Ishikawa (cell line): Measurements from ENCODE around the gene SUSD6.
A peak's percentile ranks its signal among the peaks of the same experiment; 100 is the strongest.

Experiments
- CEBPB ChIP-seq: IDR thresholded peaks from 2 replicates; pipeline ENCODE4 v1.6.1; 2012
- CREB1 ChIP-seq: IDR thresholded peaks from 2 replicates; pipeline ENCODE4 v1.6.1; 2012; ENCODE audit warnings: low read depth
- EGR1 ChIP-seq: IDR thresholded peaks from 2 replicates; pipeline ENCODE4 v1.6.1; 2012
- EP300 ChIP-seq: IDR thresholded peaks from 2 replicates; pipeline ENCODE4 v1.6.1; 2012; ENCODE audit warnings: borderline replicate concordance
- FOXM1 ChIP-seq: IDR thresholded peaks from 2 replicates; pipeline ENCODE4 v1.6.1; 2012; ENCODE audit warnings: low read depth, borderline replicate concordance
- NFIC ChIP-seq: IDR thresholded peaks from 2 replicates; pipeline ENCODE4 v1.6.1; 2012
- RAD21 ChIP-seq: IDR thresholded peaks from 2 replicates; pipeline ENCODE4 v1.6.1; 2012; ENCODE audit warnings: low read depth
- TAF1 ChIP-seq: IDR thresholded peaks from 2 replicates; pipeline ENCODE4 v1.6.1; 2012; ENCODE audit warnings: low read depth, mild to moderate bottlenecking
- TCF12 ChIP-seq: IDR thresholded peaks from 2 replicates; pipeline ENCODE4 v1.6.1; 2012; ENCODE audit warnings: low read depth
- TEAD4 ChIP-seq: IDR thresholded peaks from 2 replicates; pipeline ENCODE4 v1.6.1; 2012
- YY1 ChIP-seq: IDR thresholded peaks from 2 replicates; pipeline ENCODE4 v1.6.1; 2012; ENCODE audit warnings: low read depth
- ZBTB7A ChIP-seq: IDR thresholded peaks from 2 replicates; pipeline ENCODE4 v1.6.1; 2012; ENCODE audit warnings: low read depth
- TF ChIP-seq, protein P1 (sequence below): IDR thresholded peaks from 2 replicates; pipeline ENCODE4 v1.6.1; 2012
- TF ChIP-seq, protein P2 (sequence below): IDR thresholded peaks from 2 replicates; pipeline ENCODE4 v1.6.1; 2012
- TF ChIP-seq, protein P3 (sequence below): IDR thresholded peaks from 2 replicates; pipeline ENCODE4 v1.6.1; 2012; ENCODE audit warnings: low read depth, mild to moderate bottlenecking

SUSD6 gene

DNA sequence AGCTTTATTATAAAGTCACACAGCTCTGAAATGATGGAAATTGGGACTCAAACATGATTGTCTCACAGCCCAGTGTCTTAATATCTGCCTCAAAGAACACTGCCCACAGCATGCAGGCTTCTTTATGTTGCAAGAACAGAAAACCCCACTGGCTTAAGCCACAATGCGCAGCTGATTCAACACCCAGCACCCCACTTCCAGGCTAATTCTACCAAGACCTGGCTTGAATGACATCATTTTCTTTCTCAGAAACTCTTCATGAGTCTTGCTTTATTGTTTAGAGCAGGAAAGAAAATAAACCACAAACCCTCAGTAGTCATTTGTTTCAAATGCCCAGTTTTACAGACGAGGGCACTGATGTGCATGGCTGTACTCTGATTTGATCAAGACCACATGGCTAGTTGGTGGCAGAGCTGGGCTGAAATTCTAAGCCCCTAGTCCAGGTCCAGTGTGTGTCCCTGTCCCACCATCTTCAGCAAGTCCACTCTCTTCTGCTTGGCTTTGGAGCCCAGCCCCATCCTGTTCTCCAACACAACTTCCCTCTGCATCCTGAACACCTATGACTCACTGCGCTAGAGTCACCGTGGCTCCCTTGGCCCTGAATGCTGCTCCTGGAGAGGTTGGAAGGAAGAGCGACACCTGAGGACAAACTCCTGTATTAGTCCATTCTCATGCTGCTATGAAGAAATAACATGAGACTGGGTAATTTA is 105.2 kb downstream of the SUSD6 start:
- TF ChIP-seq CEBPB: no peak
- no peak for TF ChIP-seq CREB1
- no peak for TF ChIP-seq EGR1
- TF ChIP-seq YY1: no peak
- no peak for TF ChIP-seq ZBTB7A
- no peak for TF ChIP-seq TAF1
- TF ChIP-seq FOXM1: no peak
- no peak for TF ChIP-seq TCF12
- TF ChIP-seq EP300: no peak
- TF ChIP-seq, protein P1, sequence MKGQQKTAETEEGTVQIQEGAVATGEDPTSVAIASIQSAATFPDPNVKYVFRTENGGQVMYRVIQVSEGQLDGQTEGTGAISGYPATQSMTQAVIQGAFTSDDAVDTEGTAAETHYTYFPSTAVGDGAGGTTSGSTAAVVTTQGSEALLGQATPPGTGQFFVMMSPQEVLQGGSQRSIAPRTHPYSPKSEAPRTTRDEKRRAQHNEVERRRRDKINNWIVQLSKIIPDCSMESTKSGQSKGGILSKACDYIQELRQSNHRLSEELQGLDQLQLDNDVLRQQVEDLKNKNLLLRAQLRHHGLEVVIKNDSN: no peak
- TF ChIP-seq, protein P2, sequence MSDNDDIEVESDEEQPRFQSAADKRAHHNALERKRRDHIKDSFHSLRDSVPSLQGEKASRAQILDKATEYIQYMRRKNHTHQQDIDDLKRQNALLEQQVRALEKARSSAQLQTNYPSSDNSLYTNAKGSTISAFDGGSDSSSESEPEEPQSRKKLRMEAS: no peak
- no peak for TF ChIP-seq TEAD4
- TF ChIP-seq RAD21: no peak
- TF ChIP-seq NFIC: no peak
- TF ChIP-seq, protein P3, sequence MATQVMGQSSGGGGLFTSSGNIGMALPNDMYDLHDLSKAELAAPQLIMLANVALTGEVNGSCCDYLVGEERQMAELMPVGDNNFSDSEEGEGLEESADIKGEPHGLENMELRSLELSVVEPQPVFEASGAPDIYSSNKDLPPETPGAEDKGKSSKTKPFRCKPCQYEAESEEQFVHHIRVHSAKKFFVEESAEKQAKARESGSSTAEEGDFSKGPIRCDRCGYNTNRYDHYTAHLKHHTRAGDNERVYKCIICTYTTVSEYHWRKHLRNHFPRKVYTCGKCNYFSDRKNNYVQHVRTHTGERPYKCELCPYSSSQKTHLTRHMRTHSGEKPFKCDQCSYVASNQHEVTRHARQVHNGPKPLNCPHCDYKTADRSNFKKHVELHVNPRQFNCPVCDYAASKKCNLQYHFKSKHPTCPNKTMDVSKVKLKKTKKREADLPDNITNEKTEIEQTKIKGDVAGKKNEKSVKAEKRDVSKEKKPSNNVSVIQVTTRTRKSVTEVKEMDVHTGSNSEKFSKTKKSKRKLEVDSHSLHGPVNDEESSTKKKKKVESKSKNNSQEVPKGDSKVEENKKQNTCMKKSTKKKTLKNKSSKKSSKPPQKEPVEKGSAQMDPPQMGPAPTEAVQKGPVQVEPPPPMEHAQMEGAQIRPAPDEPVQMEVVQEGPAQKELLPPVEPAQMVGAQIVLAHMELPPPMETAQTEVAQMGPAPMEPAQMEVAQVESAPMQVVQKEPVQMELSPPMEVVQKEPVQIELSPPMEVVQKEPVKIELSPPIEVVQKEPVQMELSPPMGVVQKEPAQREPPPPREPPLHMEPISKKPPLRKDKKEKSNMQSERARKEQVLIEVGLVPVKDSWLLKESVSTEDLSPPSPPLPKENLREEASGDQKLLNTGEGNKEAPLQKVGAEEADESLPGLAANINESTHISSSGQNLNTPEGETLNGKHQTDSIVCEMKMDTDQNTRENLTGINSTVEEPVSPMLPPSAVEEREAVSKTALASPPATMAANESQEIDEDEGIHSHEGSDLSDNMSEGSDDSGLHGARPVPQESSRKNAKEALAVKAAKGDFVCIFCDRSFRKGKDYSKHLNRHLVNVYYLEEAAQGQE: no peak

DNA sequence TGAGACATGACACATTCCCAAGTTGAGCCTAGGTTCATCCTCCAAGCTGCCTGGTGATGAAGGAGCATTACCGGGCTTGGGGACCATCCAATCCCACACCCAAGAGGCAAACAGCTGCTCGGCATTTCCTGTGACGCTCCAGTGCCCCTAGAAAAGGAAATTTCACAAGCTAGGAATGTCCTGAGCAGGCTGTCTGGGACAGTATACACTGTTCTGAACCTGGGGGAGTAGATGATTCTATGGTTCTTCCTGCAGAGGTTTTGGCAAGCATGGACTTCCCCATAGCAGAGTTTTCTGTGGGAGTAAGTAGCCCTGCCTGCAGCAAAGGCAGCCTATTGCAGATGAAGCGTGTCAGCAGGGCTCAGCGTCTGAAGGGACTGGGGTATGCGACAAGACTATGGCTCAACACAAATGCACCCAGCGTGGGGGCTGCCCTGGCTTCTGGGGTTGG is 108.1 kb downstream of the SUSD6 start:
- TF ChIP-seq TAF1 (no peak), TEAD4 (0 out of 2 replicates have a peak, but pooled peaks have one; percentile 20)

DNA sequence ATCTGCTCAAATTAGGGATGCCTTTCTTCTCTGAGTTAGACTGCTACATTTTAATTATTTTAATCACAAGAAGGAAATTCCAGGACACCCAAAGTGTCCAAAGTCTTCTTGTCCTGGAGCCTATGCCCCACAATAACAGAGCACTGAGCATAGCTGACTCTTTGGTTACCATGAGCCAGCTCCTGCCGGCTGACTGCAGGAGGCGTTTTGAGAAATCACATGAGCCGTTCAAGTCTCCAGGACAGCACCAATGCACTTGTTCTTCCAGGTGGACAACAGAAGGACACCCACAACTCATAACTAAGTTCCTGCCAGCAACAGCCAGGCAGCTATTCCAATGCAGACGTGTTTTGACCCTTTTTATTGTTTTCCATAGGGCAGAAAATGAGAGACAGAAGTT is 109.5 kb downstream of the SUSD6 start:
- TF ChIP-seq, protein P1: no peak
- TF ChIP-seq, protein P3: no peak
- TF ChIP-seq TAF1: no peak
- no peak for TF ChIP-seq EP300
- TF ChIP-seq YY1: no peak
- no peak for TF ChIP-seq FOXM1
- TF ChIP-seq TEAD4: no peak

DNA sequence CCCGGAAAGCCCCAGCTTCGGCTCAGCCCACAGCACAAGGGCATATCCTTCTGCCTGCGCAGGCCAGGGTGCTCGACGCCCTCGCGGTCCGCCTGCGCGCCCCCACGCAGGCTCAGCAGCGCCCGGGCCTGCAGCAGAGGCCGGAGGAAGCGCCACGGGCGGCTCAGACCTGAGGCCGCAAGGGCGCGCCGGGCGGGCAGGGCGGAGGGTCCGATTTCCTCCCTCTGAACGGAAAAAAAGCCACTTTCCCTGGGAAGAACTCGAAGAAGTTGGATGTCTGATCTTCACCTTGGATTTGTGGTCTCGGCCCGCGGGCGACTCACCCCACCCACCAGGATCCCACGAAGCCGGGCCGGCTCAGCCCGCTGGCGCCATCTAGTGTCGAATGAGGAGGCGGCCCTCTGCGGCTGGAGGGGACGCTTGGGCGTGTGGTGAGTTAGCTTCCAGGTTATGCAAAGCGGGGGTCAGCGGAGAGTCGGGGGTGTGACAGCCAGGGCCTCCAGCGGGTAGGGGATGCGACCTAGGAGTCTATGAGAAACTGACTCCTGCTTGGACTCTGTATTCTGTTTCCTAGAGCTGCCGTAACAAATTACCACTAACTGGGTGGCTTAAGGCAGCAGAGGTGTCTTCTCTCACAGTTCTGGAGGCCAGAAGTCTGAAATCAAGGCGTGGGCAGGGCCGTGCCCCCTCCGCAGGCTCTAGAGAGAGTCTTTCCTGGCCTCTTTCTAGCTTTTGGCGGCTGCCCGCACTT is 115.5 kb downstream of the SUSD6 start:
- TF ChIP-seq ZBTB7A (0 out of 2 replicates have a peak, but pooled peaks have one; percentile 43), FOXM1 (no peak), YY1 (no peak), RAD21 (peak; percentile 99)
- TF ChIP-seq, protein P3: no peak
- TF ChIP-seq, protein P2: peak; percentile 94

DNA sequence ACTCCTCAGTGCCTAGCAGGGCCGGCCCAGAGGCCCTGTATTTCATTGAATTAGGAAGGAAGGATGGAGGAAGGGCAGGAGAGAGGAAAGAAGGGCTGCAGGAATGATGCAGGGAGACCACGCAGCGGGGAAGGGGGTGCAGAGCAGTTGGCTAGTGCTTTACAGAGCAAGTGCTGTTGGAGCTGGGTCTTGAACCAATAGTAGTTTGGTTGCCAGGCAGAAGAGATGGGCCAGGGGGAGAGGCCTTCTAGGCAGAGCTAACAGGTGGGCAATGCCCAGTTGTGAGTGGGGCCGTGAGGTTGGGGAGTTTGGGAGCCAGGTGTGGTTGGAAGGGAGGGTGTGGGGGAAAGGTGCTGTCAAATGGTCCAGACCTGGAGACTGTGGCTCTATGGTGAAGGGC is 116.5 kb downstream of the SUSD6 start:
- TF ChIP-seq ZBTB7A (no peak), EP300 (no peak), TCF12 (no peak), TAF1 (no peak), TEAD4 (no peak), NFIC (no peak), EGR1 (no peak), RAD21 (no peak), CEBPB (no peak)
- TF ChIP-seq, protein P3: no peak
- TF ChIP-seq, protein P1: no peak
- TF ChIP-seq, protein P2: no peak
